Measurements from ENCODE around the gene IGSF21.

DNA sequence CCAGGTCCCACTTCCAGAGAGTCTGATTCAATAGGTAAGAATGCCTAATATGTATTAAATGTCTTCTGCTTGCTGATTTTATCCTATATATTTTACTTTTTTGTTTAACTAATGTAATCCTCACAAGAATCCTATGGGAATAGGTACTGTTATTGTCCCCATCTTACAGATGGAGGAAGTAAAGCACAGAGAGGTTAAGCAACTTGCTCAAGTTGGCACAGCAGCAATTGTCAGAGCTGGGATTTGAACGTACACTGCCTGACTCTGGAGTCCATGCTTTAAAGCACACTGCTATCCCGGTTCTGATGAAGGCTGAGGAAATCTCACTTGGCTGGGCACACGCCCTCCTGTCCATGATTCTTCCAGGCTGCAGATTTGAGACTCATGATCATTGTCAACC, 62.8 kb downstream of the IGSF21 start:
- TF ChIP-seq, protein P1, sequence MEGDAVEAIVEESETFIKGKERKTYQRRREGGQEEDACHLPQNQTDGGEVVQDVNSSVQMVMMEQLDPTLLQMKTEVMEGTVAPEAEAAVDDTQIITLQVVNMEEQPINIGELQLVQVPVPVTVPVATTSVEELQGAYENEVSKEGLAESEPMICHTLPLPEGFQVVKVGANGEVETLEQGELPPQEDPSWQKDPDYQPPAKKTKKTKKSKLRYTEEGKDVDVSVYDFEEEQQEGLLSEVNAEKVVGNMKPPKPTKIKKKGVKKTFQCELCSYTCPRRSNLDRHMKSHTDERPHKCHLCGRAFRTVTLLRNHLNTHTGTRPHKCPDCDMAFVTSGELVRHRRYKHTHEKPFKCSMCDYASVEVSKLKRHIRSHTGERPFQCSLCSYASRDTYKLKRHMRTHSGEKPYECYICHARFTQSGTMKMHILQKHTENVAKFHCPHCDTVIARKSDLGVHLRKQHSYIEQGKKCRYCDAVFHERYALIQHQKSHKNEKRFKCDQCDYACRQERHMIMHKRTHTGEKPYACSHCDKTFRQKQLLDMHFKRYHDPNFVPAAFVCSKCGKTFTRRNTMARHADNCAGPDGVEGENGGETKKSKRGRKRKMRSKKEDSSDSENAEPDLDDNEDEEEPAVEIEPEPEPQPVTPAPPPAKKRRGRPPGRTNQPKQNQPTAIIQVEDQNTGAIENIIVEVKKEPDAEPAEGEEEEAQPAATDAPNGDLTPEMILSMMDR (IDR thresholded peaks at IDR 0.05), result no peak
- TF ChIP-seq POLR2A (IDR thresholded peaks at IDR 0.05), result no peak
- no peak for TF ChIP-seq POLR2AphosphoS5 (IDR thresholded peaks at IDR 0.05)
- TF ChIP-seq EP300 (IDR thresholded peaks at IDR 0.05), result no peak

Measured in gastroesophageal sphincter (tissue), 3 donors.